B cell (primary cell): ENCODE measurements around the gene ACOT6. TPM values are rescaled to one million over a fixed set of nuclear protein-coding genes. Genes with fewer than 3 reads are reported as not detected.

ENCODE experiments used
- ATAC-seq: fragments of 200-7000 bp; cut with Tn5 transposase; one replicate; pipeline ENCODE4 v1.10.0; 2021; ENCODE audit warnings: low read depth, mild to moderate bottlenecking, moderate number of reproducible peaks, moderate library complexity
- CTCF ChIA-PET: fragments of 350-600 bp; sonication (Branson Sonifier 250); formaldehyde crosslinking; loops from one replicate; lab custom pipeline; 2021; ENCODE audit warnings: antibody characterized with exemption, inconsistent platforms; lab: Charles Lee
- POLR2A ChIA-PET: fragments of 350-600 bp; sonication (Branson Sonifier 250); formaldehyde crosslinking; loops from one replicate; lab custom pipeline; 2021; ENCODE audit warnings: antibody characterized with exemption; lab: Charles Lee
- DNase-seq: peaks from one replicate; pipeline ENCODE4 v3.0.0; 2013
- H2AFZ ChIP-seq: 2 replicates; pipeline ENCODE4 v1.6.1; 2012; ENCODE audit warnings: mild to moderate bottlenecking, low read depth, low read length; ENCODE audit not compliant: insufficient read depth, poor library complexity, severe bottlenecking
- H3K27ac ChIP-seq, 2 donors: 1 replicate in 1 of 2; 2 replicates in 1 of 2; pipeline ENCODE4 v1.5.1; 2012 to 2013; ENCODE audit warnings: low read length in 2 of 2, mild to moderate bottlenecking in 2 of 2, moderate library complexity in 1 of 2
- H3K27me3 ChIP-seq, 4 experiments: fragments of 200-600 bp in 1 of 4; sonication (generic) in 1 of 4; replicated peaks in 1 of 4; 1 replicate in 2 of 4; 2 replicates in 2 of 4; pipeline versions ENCODE4 v1.6.1 to v1.7.0; 2013 to 2016; ENCODE audit warnings: low read length in 3 of 4, mild to moderate bottlenecking in 2 of 4, mixed read lengths in 1 of 4, moderate library complexity in 1 of 4; ENCODE audit not compliant: insufficient read depth in 4 of 4, control insufficient read depth in 3 of 4; ENCODE audit errors: control extremely low read depth in 1 of 4
- H3K36me3 ChIP-seq, 2 experiments: replicated peaks in 1 of 2; 1 replicate in 1 of 2; 2 replicates in 1 of 2; pipeline versions ENCODE4 v1.6.1 to v1.7.1; 2013; ENCODE audit warnings: low read length in 1 of 2; ENCODE audit not compliant: insufficient read depth in 2 of 2, control insufficient read depth in 1 of 2; ENCODE audit errors: control extremely low read depth in 1 of 2, extremely low read depth in 1 of 2
- H3K4me1 ChIP-seq, 2 donors: fragments of 200-600 bp in 1 of 2; sonication (generic) in 1 of 2; 1 replicate in 1 of 2; 2 replicates in 1 of 2; pipeline versions ENCODE4 v1.5.1 to v1.6.1; 2013 to 2017; ENCODE audit warnings: low read length in 2 of 2; ENCODE audit not compliant: control insufficient read depth in 2 of 2, insufficient read depth in 2 of 2
- H3K4me2 ChIP-seq: replicated peaks from 2 replicates; pipeline ENCODE3; 2012; ENCODE audit warnings: mild to moderate bottlenecking, low read depth, low read length; ENCODE audit not compliant: poor library complexity, severe bottlenecking
- H3K4me3 ChIP-seq, 5 experiments: fragments of 200-600 bp in 1 of 5; sonication (generic) in 1 of 5; 1 replicate in 3 of 5; 2 replicates in 2 of 5; pipeline versions ENCODE4 v1.5.1 to v1.7.0; 2011 to 2016; ENCODE audit warnings: low read length in 4 of 5, mild to moderate bottlenecking in 4 of 5, low read depth in 2 of 5, control low read depth in 1 of 5, moderate library complexity in 1 of 5; ENCODE audit not compliant: insufficient read depth in 1 of 5; ENCODE audit errors: control extremely low read depth in 1 of 5, extremely low read depth in 1 of 5
- H3K79me2 ChIP-seq: fragments of 200-600 bp; sonication (generic); one replicate; pipeline ENCODE4 v1.6.0; 2016; ENCODE audit warnings: low read length; ENCODE audit not compliant: control insufficient read depth, insufficient read depth
- H3K9ac ChIP-seq: fragments of 200-600 bp; sonication (generic); 2 replicates; pipeline ENCODE4 v1.6.1; 2017; ENCODE audit warnings: mild to moderate bottlenecking, low read length, moderate library complexity
- H3K9me3 ChIP-seq, 3 donors: one replicate each; pipeline versions ENCODE4 v1.6.1 to v1.7.1; 2013; ENCODE audit warnings: low read length in 2 of 3; ENCODE audit not compliant: control insufficient read depth in 2 of 3, insufficient read depth in 1 of 3; ENCODE audit errors: control extremely low read depth in 1 of 3
- H4K20me1 ChIP-seq: 2 replicates; pipeline ENCODE4 v1.6.0; 2012; ENCODE audit warnings: mild to moderate bottlenecking, low read length; ENCODE audit not compliant: insufficient read depth, control insufficient read depth, poor library complexity, severe bottlenecking
- H3K27ac Mint-ChIP-seq: one replicate; pipeline ENCODE4 v1.8.0; 2021; ENCODE audit warnings: mixed read lengths
- H3K27me3 Mint-ChIP-seq: one replicate; pipeline ENCODE4 v1.8.0; 2021; ENCODE audit warnings: mixed read lengths
- H3K4me1 Mint-ChIP-seq: one replicate; pipeline ENCODE4 v1.8.0; 2021; ENCODE audit warnings: mixed read lengths
- H3K4me3 Mint-ChIP-seq: one replicate; pipeline ENCODE4 v1.8.0; 2021; ENCODE audit warnings: mixed read lengths
- H3K9me3 Mint-ChIP-seq: one replicate; pipeline ENCODE4 v1.8.0; 2022; ENCODE audit warnings: mixed read lengths; ENCODE audit not compliant: insufficient read depth
- EZH2 ChIP-seq: IDR thresholded peaks from 2 replicates; pipeline ENCODE4 v1.6.1; 2012; ENCODE audit warnings: borderline replicate concordance, low read depth, mild to moderate bottlenecking, moderate library complexity, low read length; ENCODE audit not compliant: insufficient read depth, poor library complexity, severe bottlenecking
- whole genome bisulfite sequencing: methylation state at CpG from one replicate; pipeline ENCODE4 v1.1.5; 2013; ENCODE audit warnings: missing lambda C conversion rate; ENCODE audit not compliant: insufficient coverage; 5-methylcytosine and 5-hydroxymethylcytosine counted together
- intact Hi-C: fragments of 100-400 bp; cut with micrococcal nuclease; formaldehyde crosslinking; loops from one replicate; pipeline ENCODE4 v1.10.0; 2022
- polyA plus RNA-seq: library from polyadenylated mRNA; depleted of rRNA; stranded (reverse); fragments of >200 nt; gene quantifications from 2 replicates; pipeline ENCODE4 v1.2.3, GENCODE V29; 2012
- total RNA-seq, 2 donors: library from RNA; stranded (reverse); fragments of 120-200 nt in 1 of 2; gene quantifications; 1 replicate in 1 of 2; 2 replicates in 1 of 2; pipeline versions ENCODE4 v1.2.3 to v1.2.4, GENCODE V29; 2013 to 2022
- TF ChIP-seq, protein P1 (sequence below): fragments of 200-600 bp; IDR thresholded peaks from one replicate; pipeline ENCODE4 v1.8.0; 2022; ENCODE audit warnings: antibody characterized with exemption, mild to moderate bottlenecking

Gene ACOT6
- total and polyA plus RNA-seq, 2 donors (not counting 1 experiment from before 2014, with no cell fraction given), result not detected

- Histone ChIP-seq H3K4me2 (no peak overlapping the region), H3K4me3 (no peak overlapping the region), H3K4me1 (no peaks in the 10 kb centered on the region), H3K79me2 (no peaks in the 10 kb centered on the region), H2AFZ (no peak overlapping the region), H3K27ac (no peak overlapping the region), H4K20me1 (no peaks in the 10 kb centered on the region), H3K36me3 (no peaks in the 10 kb centered on the region), H3K27me3 (peaks cover 0 to 2% (median 0%) of the 10 kb centered on the region in 4 experiments), H3K9ac (no peak overlapping the region), H3K9me3 (peaks cover 0 to 8% (median 0%) of the 10 kb centered on the region in 3 donors)
- intact Hi-C loops, result no loop called here
- ChIA-PET CTCF (no interaction called here), POLR2A (interaction anchor here (0.6 kb wide), 1 partner anchor 37 kb away, joined by 3 read pairs; no protein-coding TSS in a partner anchor)
- Mint-ChIP-seq H3K9me3 (no peaks in the 10 kb centered on the region), H3K27me3 (peaks cover 17% of the 10 kb centered on the region), H3K4me3 (no peak overlapping the region), H3K27ac (no peak overlapping the region), H3K4me1 (no peaks in the 10 kb centered on the region)
- DNase-seq (no peak), ATAC-seq (no peak)
- TF ChIP-seq, protein P1, sequence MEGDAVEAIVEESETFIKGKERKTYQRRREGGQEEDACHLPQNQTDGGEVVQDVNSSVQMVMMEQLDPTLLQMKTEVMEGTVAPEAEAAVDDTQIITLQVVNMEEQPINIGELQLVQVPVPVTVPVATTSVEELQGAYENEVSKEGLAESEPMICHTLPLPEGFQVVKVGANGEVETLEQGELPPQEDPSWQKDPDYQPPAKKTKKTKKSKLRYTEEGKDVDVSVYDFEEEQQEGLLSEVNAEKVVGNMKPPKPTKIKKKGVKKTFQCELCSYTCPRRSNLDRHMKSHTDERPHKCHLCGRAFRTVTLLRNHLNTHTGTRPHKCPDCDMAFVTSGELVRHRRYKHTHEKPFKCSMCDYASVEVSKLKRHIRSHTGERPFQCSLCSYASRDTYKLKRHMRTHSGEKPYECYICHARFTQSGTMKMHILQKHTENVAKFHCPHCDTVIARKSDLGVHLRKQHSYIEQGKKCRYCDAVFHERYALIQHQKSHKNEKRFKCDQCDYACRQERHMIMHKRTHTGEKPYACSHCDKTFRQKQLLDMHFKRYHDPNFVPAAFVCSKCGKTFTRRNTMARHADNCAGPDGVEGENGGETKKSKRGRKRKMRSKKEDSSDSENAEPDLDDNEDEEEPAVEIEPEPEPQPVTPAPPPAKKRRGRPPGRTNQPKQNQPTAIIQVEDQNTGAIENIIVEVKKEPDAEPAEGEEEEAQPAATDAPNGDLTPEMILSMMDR, result no peak
- no peak for TF ChIP-seq EZH2
- no CpG with 5 or more reads among the region's 3 CpGs for WGBS
These were observed 6.0 kb upstream of the ACOT6 start for GRCh38 chr14:73606271-73606670.

DNA sequence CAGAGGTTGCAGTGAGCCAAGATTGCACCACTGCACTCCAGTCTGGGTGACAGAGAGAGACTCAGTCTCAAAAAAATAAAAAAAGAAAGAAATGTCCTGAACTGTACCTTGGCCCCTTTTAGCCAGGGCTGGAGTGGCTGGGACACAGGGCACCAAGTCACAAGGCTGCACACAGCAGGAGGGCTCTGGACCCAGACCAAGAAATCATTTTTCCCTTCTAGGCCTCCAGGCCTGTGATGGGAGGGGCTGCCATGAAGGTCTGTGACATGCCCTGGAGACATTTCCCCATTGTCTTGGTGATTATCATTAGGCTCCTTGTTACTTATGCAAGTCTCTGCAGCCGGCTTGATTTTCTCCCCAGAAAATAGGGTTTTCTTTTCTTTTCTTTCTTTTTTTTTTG is 5.1 kb upstream of the ACOT6 start:
- Histone ChIP-seq H4K20me1 (no peaks in the 10 kb centered on the region), H3K27ac (no peak overlapping the region), H3K36me3 (no peaks in the 10 kb centered on the region), H3K4me1 (no peaks in the 10 kb centered on the region), H3K27me3 (peaks cover 0 to 2% (median 0%) of the 10 kb centered on the region in 4 experiments), H3K9me3 (peaks cover 0 to 8% (median 0%) of the 10 kb centered on the region in 3 donors), H2AFZ (no peak overlapping the region), H3K4me3 (no peak overlapping the region), H3K9ac (no peak overlapping the region), H3K79me2 (no peaks in the 10 kb centered on the region), H3K4me2 (no peak overlapping the region)
- POLR2A ChIA-PET, result no interaction called here
- intact Hi-C loops, result no loop called here
- ATAC-seq (no peak), DNase-seq (no peak)
- CTCF ChIA-PET, result no interaction called here
- H3K4me1 Mint-ChIP-seq, result peaks cover 3% of the 10 kb centered on the region
- TF ChIP-seq, protein P1, result no peak
- no peak for TF ChIP-seq EZH2
- no peaks in the 10 kb centered on the region for H3K9me3 Mint-ChIP-seq
- no peak overlapping the region for H3K27ac Mint-ChIP-seq
- H3K27me3 Mint-ChIP-seq, result peaks cover 17% of the 10 kb centered on the region
- no CpG with 5 or more reads among the region's 1 CpG for WGBS
- H3K4me3 Mint-ChIP-seq, result no peak overlapping the region
